ENCODE measurements around the gene ADD1. TPM values are rescaled to one million over a fixed set of nuclear protein-coding genes. Genes with fewer than 3 reads are reported as not detected.

The ADD1 gene
- total and polyA plus RNA-seq, 2 of the 13 experiments (the other 11 are each of a cell fraction or from before 2014, with no cell fraction given): 73.9 to 122 TPM

- intact Hi-C loops (cut with micrococcal nuclease; ENCODE audit: unreplicated experiment) (loop anchor here (5.0 to 10.0 kb wide), 2 partner anchors 70 to 93 kb away; partner anchors contain the start of gene ADD1), in situ Hi-C loops (cut with HindIII; ENCODE audit: extremely low pct_ligation_motif_present, low pct_unique_long_range_greater_than_20kb) (no loop called here)
- FAIRE-seq: peak; percentile 34
- peak; percentile 60 for TF ChIP-seq ELF1 (CRISPR knock-in tag; IDR thresholded peaks at IDR 0.05)
- peak; percentile 88 for TF ChIP-seq MXD1 (CRISPR knock-in tag; IDR thresholded peaks at IDR 0.05)
- no peak; the same call in 1 of the 2 replicates for TF ChIP-seq ELK4 (CRISPR knock-in tag; IDR thresholded peaks at IDR 0.05; ENCODE audit: borderline replicate concordance)
- no peak for TF ChIP-seq ZNF75D (CRISPR knock-in tag; IDR thresholded peaks at IDR 0.05; ENCODE audit: borderline replicate concordance)
- TF ChIP-seq ZSCAN25 (CRISPR knock-in tag; IDR thresholded peaks at IDR 0.05): peak; percentile 15; the same call in 1 of the 2 replicates
- no peak for TF ChIP-seq ARID5B (CRISPR knock-in tag; IDR thresholded peaks at IDR 0.05)
- peak; percentile 91 for TF ChIP-seq ZSCAN31 (CRISPR knock-in tag; IDR thresholded peaks at IDR 0.05; ENCODE audit: low read depth)
- no peak for TF ChIP-seq ATF7 (IDR thresholded peaks at IDR 0.05)
- TF ChIP-seq ATF7 (CRISPR knock-in tag; IDR thresholded peaks at IDR 0.05): peak; percentile 39; the same call in 1 of the 2 replicates
- no peak for TF ChIP-seq HMGXB3 (CRISPR knock-in tag; IDR thresholded peaks at IDR 0.05; ENCODE audit: borderline replicate concordance)
- no peak for TF ChIP-seq ATRX (CRISPR knock-in tag; IDR thresholded peaks at IDR 0.05; ENCODE audit: borderline replicate concordance)
- no peak for TF ChIP-seq FOSL1 (CRISPR knock-in tag; IDR thresholded peaks at IDR 0.05; ENCODE audit: borderline replicate concordance)
These were observed 91.4 kb downstream of the ADD1 start for GRCh38 chr4:2934813-2935761.

More at GRCh38 chr4:2934813-2935761, 91.4 kb downstream of the ADD1 start:
- H3K9ac ChIP-seq (ENCODE audit: insufficient read depth, low read depth, low read length): peak overlapping the region; percentile 90
- TSS peak; percentile 68 for BruUV-seq (replicated peaks)
- peaks cover 43% of the 10 kb centered on the region for H3K4me1 ChIP-seq (ENCODE audit: insufficient read depth, low read length)
- H3K27me3 ChIP-seq (ENCODE audit: control insufficient read depth in 1 of 2, insufficient read depth in 2 of 2, low read length in 2 of 2): no peaks in the 10 kb centered on the region; a peak in 1 of 5 replicates
- peak overlapping the region; percentile 67 for H3K27ac ChIP-seq (ENCODE audit: extremely low read length, insufficient read depth, low read length)
- no peaks in the 10 kb centered on the region for H3K9me3 ChIP-seq (ENCODE audit: low read length)
- H4K20me1 ChIP-seq (ENCODE audit: insufficient read depth, low read length): peaks cover 17% of the 10 kb centered on the region; the same call in 1 of the 2 replicates
- peak overlapping the region; percentile 90 for H3K4me2 ChIP-seq (ENCODE audit: low read depth, low read length)
- ChIA-PET CTCF (ENCODE audit: low intra/inter-chr PET ratio, low total read pairs) (interaction anchor here (1.6 kb wide), 1 partner anchor 20 kb away, joined by 5 read pairs; no protein-coding TSS in a partner anchor), POLR2A (interaction anchor here (0.9 to 1.8 kb wide), 6 partner anchors 14 to 399 kb away, joined by 3 to 5 read pairs (median 4); partner anchors contain the start of gene FAM193A)
- peaks cover 10% of the 10 kb centered on the region for H3K79me2 ChIP-seq (ENCODE audit: insufficient read depth, low read length)
- DNase-seq (ENCODE audit: low spot score) (peak; percentile 69), ATAC-seq (peak; percentile 62)
- peak overlapping the region; percentile 97 to 98 (median 98) for H3K4me3 ChIP-seq (replicated peaks in 1 of 3; ENCODE audit: insufficient read depth in 1 of 3, low read depth in 2 of 3, low read length in 3 of 3)
- no peak overlapping the region for H2AFZ ChIP-seq (ENCODE audit: low read length)
- H3K36me3 ChIP-seq (replicated peaks in 1 of 2; ENCODE audit: control insufficient read depth in 1 of 2, insufficient read depth in 2 of 2, low read length in 2 of 2): peaks cover 14 to 26% of the 10 kb centered on the region in 2 experiments; a peak in 4 of 5 replicates
- 0% methylated on average over 10 of the region's 70 CpGs for WGBS (ENCODE audit: low lambda C conversion rate)
